BJ (cell line): ENCODE results near the gene ARVCF. TPM values are rescaled to one million over a fixed set of nuclear protein-coding genes. Genes with fewer than 3 reads are reported as not detected.
"Not testable (repeated sequence)": the region's sequence is repeated elsewhere in the genome, so short reads cannot be mapped to it uniquely, and the experiment has no call there.

Source experiments
- CTCF ChIA-PET: fragments of 350-600 bp; formaldehyde crosslinking; extraction: SDS; loops from one replicate; lab custom pipeline; 2021; ENCODE audit warnings: antibody characterized with exemption, inconsistent platforms; lab: Yijun Ruan, JAX
- POLR2A ChIA-PET: fragments of 300-600 bp; sonication (Branson Sonifier 250); formaldehyde crosslinking; extraction: SDS; loops from one replicate; lab custom pipeline; 2021; ENCODE audit warnings: antibody characterized with exemption; lab: Charles Lee
- DNase-seq: peaks from one replicate; pipeline ENCODE4 v3.0.0-alpha.2; 2011; ENCODE audit warnings: low read depth
- H3K27me3 ChIP-seq: 2 replicates; pipeline ENCODE4 v1.6.0; 2011; ENCODE audit warnings: low read length; ENCODE audit not compliant: control insufficient read depth, insufficient read depth
- H3K36me3 ChIP-seq: 2 replicates; pipeline ENCODE4 v1.5.1; 2011; ENCODE audit warnings: low read length; ENCODE audit not compliant: control insufficient read depth, insufficient read depth
- H3K4me3 ChIP-seq: 2 replicates; pipeline ENCODE4 v1.5.1; 2011; ENCODE audit warnings: low read depth, mild to moderate bottlenecking, control low read depth, low read length
- polyA plus RNA-seq: library from polyadenylated mRNA; depleted of rRNA; stranded (reverse); fragments of >200 nt; gene quantifications from 2 replicates; pipeline ENCODE4 v1.2.3, GENCODE V29; 2011
- TF ChIP-seq, protein P1 (sequence below): IDR thresholded peaks from 2 replicates; pipeline ENCODE4 v1.5.1; 2011; ENCODE audit warnings: low read depth, mild to moderate bottlenecking, control low read depth, inconsistent platforms, low read length, moderate library complexity; ENCODE audit not compliant: insufficient read depth

ARVCF gene
- polyA plus RNA-seq, 1 experiment = 3.8 TPM

DNA sequence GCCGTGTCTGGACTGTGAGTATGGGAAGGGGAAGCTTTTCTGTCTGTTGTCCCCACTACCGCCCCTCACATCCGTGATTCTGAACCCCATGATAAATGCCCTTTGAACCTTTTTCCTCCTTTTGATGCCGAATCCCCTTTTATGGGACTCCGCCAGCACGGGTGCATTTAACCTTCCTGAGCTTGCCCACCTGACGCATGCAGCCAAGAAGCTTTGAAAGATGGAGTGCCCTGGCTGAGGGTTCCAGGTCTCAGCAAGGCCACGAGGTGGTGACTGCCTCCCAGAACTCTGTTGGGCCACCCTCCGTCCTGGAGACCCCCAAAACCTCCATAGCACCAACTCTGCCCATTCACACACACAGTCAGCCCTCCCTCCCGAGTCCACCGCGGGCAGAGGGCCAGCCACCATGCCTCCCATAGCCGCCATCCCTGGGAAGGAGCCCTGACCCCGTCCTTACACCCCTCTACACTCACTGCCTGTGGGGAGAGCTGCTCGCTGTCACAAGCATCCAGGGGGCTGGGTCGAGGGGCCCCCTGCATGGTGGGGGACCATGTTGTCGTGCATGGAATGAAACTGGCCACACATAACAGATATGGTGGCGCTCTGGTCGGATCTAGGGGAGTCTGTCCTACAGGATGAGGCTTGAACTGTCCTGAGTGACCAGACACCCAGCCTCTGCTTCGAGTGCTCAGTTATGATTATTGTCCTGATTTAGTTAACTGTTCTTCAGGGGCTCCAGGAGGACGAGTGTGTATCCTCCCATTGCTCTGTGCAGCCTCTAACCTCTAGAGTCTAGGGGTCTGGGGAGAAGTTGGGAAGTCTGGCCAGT lies 75.9 kb downstream of the ARVCF start:
- POLR2A ChIA-PET = interaction anchor here (0.6 kb wide), 1 partner anchor 22 kb away, joined by 8 read pairs; no protein-coding TSS in a partner anchor
- no peak for DNase-seq

DNA sequence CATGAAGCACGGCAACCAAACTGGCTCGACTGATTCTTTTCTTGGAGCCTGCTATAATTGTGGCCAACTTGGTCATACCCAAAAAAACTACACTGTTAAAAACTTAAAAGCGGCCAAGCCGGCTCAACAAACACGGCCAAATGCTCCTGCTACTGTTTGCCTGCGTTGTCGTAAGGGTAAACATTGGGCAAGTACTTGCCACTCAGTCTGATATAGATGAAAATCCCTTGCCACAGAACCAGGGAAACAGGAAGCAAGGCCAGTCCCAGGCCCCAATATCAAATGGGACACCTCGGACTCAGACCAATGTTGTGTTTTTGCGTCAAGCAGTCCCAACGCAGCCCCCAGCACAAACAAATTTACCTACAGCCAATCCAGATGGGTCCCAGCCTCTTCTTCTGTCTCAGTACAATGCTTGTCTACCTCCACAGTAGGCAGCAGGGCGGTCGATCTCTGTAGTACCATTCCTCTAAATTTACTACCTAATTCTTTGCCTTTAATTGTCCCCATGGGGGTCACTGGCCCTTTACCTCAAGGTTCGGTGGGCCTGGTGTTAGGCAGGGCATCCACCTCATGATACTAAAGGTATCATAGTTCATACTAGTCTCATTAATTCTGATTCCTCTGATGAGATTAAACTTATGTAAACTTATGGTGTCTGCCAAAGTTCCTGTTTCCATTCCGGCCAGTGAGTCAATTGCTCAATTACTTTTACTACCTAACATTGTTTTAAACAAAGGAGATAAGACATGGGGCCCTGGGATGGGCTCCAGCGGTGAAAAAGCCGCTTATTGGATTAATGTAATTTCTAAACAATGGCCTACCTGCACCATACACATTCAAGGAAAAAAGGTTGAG lies 78.8 kb downstream of the ARVCF start:
- peaks cover 1% of the 10 kb centered on the region; the same call in 1 of the 2 replicates for H3K36me3 ChIP-seq
- ChIA-PET CTCF (interaction anchor here (1.2 kb wide), 1 partner anchor 207 kb away, joined by 3 read pairs; no protein-coding TSS in a partner anchor), POLR2A (no interaction called here)
- H3K27me3 ChIP-seq = no peaks in the 10 kb centered on the region
- TF ChIP-seq, protein P1, sequence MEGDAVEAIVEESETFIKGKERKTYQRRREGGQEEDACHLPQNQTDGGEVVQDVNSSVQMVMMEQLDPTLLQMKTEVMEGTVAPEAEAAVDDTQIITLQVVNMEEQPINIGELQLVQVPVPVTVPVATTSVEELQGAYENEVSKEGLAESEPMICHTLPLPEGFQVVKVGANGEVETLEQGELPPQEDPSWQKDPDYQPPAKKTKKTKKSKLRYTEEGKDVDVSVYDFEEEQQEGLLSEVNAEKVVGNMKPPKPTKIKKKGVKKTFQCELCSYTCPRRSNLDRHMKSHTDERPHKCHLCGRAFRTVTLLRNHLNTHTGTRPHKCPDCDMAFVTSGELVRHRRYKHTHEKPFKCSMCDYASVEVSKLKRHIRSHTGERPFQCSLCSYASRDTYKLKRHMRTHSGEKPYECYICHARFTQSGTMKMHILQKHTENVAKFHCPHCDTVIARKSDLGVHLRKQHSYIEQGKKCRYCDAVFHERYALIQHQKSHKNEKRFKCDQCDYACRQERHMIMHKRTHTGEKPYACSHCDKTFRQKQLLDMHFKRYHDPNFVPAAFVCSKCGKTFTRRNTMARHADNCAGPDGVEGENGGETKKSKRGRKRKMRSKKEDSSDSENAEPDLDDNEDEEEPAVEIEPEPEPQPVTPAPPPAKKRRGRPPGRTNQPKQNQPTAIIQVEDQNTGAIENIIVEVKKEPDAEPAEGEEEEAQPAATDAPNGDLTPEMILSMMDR = no peak
- DNase-seq = no peak
- no peak overlapping the region for H3K4me3 ChIP-seq

More for the DNA sequence above, 75.9 kb downstream of the ARVCF start:
- CTCF ChIA-PET = interaction anchor here (0.7 to 2.3 kb wide), 3 partner anchors 10 to 210 kb away, joined by 3 to 8 read pairs (median 3); no protein-coding TSS in a partner anchor
- Histone ChIP-seq H3K27me3 (no peaks in the 10 kb centered on the region), H3K36me3 (peaks cover 1% of the 10 kb centered on the region; the same call in 1 of the 2 replicates), H3K4me3 (peak overlapping the region; percentile 52)
- TF ChIP-seq, protein P1 = no peak

DNA sequence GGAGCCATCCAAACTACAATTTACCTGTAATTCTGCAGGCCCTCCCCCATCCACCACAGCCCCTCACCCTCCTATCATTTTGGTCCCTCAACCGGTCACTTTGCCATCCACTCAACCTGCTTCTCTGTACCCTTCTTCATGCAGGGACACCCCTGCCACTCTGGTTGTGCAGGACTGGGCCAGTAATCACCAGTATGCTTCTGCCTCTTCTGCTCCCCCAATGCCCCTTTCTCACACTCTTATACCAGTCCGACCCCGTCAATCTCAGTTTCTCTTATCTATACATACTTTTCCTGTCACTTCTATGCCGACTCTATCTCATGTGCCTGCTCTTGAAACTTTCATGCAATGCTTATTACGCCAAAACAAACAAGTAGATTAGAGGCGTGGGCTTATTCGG lies 80.1 kb downstream of the ARVCF start:
- H3K36me3 ChIP-seq = peaks cover 1% of the 10 kb centered on the region; the same call in 1 of the 2 replicates
- no peak overlapping the region for H3K4me3 ChIP-seq
- POLR2A ChIA-PET = no interaction called here
- CTCF ChIA-PET = interaction anchor here (1.2 kb wide), 1 partner anchor 206 kb away, joined by 3 read pairs; no protein-coding TSS in a partner anchor
- TF ChIP-seq, protein P1 = no peak
- DNase-seq = no peak
- H3K27me3 ChIP-seq = no peaks in the 10 kb centered on the region

DNA sequence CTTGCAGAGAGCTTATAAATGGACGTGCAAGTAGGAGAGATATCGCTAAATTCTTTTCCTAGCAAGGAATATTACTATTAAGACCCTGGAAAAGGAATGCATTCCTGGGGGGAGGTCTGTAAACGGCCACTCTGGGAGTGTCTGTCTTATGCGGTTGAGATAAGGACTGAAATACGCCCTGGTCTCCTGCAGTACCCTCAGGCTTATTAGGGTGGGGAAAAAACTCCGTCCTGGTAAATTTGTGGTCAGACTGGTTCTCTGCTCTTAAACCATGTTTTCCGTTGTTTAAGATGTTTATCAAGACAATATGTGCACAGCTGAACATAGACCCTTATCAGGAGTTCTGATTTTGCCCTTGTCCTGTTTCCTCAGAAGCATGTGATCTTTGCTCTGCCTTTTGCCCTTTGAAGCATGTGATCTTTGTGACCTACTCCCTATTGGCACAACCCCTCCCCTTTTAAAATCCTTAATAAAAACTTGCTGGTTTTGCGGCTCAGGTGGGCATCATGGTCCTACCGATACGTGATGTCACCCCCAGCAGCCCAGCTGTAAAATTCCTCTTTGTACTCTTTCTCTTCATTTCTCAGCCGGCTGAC lies 81.4 kb downstream of the ARVCF start:
- H3K36me3 ChIP-seq, H3K4me3 ChIP-seq, H3K27me3 ChIP-seq, DNase-seq, POLR2A ChIA-PET: not testable (repeated sequence)
- CTCF ChIA-PET = interaction anchor here (1.9 kb wide), 1 partner anchor 25 kb away, joined by 4 read pairs; no protein-coding TSS in a partner anchor
